ENCODE results near the gene YRDC.
A peak's percentile ranks its signal among the peaks of the same experiment; 100 is the strongest.

Gene YRDC

DNA sequence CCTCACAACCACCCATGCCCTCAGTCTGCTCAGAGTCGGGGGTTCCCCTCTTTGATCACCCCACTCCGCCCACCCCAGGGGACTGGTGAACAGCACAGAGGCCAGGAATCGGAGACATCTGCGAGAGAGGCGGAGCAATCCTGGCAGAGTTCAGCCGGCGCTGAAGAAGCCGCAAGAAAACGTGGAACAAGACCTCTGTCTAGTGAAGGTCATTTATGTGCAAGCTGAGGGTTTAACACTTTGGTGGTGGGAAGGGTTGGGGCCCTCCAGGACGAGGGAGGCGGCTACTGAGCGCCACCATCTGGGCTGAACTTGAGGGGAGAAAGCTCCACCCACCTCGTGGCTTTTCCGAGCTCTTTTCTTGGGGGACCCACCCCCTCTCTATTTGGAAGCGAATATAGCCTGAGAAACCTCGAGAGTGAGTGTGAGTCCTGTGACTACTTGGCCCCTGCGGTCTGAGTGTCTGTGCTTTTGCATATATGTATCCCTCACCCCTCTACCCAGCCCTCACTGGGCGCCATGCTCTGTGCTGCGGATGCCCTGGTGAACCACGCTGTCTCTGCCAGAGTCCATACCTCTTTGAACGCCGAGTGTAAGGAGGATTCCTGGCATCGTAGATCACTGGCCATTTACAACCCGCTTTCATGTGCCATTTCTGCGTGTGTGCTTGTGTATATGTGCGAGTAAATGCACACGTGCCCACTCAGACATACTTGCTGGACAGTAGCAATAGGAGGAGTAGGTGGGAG, 41.9 kb downstream of the YRDC start:
- ATAC-seq: peak; percentile 41 to 51

DNA sequence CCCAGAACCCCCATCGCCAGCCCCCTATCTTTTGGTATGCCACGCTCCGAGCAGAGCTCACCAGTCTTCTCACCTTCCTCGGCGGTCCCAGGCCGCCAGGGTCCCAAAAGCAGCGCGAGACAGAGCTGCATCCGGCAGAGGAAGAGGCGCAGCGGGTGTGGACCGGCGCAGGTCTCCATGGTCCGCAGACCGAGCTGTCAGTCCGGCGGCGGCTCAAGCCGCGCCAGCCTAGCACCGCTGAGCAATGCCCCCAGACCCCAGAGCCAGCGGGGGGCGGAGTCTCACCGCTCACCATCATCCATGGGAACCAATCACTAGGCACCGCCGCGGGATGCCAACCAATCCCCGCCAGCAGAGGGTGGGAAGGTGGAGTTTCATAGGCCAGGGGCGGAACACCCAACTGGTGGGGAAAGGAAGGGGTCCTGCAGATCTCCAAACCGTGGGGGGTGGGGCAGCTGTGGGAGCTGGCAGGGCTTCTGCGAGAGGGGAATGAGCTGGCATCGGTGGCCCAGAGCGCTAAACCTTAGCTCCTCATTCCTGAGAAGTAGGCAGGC, 43.0 kb downstream of the YRDC start, which contains the start of gene EPHA10:
EPHA10 (minus strand) TSS at position 233 of the 554 bp plus-strand sequence; CDS start at position 179, 54 bp downstream.
- ATAC-seq: no peak

DNA sequence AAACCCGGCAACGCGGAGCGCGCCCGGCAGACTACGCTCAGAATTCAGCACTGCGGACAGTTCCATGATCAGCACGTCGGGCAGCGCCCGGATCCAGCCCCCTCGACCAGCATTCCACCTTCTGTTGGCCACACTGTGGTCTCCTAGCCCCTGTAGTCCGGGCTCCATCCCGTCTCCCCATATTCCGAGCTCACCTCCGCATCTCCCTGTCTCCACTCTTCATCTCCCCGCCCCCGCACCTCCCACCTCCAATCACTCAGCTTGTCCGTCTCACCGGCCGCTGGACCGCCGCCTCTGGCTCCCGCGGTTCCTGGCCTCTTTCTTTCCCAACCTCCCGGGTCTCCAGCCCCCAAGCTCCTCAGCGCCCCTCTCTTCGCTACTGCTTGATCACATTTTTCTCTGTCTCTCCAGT, 43.6 kb downstream of the YRDC start:
- ATAC-seq: no peak

DNA sequence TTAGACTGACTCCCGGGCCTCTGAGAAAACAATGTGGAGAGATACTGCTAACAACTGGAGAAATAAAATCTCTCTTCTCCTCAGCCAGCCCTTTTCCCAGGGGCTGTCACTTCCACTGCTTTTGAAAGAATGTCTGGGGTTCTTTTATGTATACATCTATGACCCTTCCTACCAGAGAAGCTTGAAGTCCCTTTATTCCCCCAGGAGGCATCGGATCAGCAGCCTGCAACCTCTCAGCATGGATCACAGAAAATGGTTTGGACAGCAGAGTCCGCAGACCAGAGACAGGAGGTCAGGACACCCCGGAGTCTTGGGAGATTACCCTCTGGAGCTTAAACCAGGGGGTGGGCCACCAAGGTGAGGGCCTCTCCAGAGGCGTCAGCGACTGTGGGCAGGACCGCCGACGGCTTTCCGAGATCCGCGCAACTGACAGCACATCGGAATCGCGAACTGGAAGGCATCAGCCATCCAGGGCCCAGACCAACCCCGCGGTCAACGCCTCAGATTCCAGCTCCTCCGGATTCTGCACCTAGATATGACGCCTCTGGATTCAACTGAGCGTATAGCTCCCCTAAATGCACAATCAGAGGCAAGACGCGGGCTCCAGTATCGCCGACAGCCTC, 44.1 kb downstream of the YRDC start:
- ATAC-seq: no peak

DNA sequence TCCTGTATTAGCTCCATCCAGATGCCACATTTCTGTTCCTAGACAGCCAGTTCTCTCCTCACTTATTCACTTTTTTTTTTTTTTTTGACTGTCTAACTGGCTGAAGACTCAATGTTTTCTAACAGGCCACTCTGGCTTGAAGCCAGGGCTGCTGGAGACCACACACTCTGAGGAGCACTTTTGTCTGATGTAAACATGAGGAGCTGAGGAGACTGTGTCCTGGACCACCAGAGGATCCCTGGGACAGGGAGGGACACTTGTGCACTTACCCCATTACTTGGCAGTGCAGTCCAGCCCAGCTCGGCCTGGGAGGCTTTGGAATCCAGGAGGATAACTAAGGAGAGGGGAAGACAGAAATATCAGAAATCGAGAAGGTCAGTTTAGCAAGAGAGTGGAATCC, 45.5 kb downstream of the YRDC start:
- no peak for ATAC-seq

DNA sequence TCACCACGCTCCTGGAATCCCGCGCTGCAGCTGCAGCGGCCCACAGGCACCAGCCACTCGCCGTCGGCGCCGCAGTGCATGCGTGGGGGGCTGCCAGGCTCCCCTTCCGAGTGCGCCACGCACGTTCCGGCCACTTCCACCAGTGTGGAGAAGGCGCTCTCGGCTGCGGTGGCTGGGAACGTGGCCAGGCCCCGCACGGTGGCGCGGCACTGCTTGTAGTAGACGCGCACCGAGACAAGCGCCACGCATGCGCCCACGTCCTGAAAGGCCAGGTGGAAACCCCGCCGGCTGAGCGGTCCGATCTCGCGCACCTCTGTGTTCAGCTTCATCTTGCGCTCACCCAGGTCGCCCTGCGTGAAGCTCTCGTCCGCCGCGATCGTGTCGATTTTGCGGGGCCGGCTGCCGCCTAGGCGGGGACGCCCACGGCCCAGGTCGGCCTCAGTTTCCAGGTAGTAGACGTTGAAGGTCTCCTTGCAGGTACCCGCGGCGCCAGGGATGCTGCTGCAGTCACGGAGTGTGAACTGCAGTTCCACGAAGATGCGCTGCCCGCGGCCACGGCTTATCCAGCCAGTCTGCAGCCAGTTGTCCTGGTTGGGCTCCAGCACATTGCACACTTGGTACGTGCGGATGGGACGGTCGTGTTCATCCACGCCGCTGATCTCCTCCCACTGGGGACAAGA, 46.5 kb downstream of the YRDC start:
- no peak for ATAC-seq

DNA sequence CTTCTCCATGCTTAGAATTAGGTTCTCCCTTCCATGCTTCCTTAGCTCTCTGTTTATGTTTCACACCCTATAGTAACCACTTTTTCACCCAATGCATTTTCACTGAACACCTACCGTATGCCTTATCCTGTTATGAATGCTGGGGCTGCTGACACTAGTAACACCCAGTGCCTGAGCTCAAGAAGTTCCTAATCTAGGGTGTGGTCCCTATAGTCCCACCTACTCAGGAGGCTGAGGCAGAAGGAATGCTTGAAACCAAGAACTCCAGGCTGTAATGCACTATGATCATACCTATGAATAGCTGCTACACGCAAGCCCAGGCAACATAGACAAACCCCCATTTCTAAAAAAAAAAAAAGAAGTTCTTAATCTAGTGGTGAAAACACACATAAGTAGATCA, 48.6 kb downstream of the YRDC start:
- ATAC-seq: no peak

DNA sequence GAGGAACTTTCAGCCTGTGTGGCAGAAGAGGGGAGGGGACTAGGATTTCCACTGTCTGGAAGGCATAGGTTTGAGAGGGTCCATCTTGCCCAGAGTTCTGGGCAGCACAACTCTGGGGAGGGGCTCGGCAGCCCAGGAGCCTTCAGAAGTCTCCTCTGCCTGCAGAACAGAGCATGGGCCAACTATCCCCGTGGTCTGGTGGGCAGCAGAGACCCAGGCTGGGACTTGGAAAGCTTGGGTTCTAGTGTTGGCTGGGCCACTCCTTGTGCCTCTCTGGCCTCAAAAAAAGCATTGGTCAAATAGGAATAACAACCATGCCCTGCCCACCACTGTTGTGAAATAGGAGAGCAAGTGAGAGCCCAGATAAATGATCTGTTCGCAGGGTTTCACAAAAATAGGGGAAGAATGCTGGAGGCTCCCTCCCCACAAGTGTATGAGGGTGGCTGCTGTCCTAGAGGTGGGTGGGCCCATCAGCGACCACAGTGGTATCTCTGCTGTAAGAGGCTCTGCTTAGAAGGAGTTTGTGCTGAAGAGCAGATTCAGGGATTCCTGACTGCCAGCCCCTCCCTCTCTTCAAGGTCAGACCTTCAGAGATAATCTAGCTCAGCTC, 52.0 kb downstream of the YRDC start:
- ATAC-seq: no peak

DNA sequence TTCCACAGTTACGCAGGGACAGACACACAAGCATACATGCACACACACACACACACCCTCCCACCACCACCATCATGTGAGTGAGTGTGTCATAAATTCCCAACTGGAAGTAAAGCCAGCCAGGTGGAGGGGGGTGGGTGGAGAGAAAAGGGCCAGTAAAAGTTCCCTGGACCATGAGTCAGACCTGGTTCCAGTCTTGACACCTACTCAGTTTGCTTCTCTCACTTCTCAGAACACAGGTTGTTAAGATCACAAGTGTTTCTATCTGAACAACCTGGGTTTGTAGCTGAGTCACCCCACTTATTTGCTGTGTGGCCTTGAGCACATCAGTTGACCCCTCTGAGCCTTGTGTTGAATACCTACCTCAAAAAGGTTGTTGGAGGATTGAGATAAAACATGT, 52.7 kb downstream of the YRDC start:
- peak; percentile 75 to 77 for ATAC-seq

DNA sequence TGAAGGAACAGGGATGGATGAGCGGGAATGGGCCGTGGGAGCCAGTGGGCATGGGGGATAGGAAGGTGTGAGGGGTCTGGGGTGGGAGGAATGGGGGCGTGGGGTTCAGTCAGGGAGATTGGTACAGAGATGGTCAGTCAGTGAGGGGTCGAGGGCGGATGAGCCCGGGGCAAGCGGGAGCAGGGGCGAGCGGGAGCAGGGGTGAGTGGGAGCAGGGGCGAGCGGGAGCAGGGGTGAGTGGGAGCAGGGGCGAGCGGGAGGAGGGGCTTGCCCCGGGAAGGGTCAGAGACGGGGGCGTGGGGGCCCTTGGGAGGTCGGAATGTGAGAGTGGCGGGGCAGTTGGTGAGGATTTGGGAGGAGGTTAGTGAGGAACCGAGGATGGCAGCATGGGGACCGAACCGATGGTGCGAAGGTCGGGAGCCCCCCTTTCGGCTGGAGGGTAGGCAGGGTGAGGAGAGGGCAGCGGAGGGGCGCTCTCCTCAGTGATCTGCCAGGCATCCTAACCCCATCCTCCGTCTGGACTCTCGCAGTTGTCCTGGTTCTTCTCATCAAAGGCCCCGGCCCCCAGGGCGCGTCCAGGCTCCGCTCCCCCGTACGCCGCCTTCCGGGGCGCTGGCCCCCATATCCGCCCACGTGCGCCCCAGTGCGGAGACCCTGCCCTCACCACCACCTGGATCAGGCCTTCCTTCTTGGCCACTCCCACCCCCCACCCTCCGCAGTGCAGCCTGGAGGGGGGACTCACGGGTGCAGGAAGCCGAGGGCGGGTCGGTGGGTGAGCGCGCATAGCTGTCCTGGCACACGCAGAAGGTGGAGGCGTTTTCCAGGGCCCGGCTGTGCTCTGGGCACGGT, 54.3 kb downstream of the YRDC start:
- ATAC-seq: no peak

Data from activated CD4-positive, CD25-positive, alpha-beta regulatory T cell treated with anti-CD3 and anti-CD28 coated beads, Interleukin-2, amount 50 U/mL, for 24 hours (primary cell).